ENCODE results near the gene CTNND1.
A peak's percentile ranks its signal among the peaks of the same experiment; 100 is the strongest.
"Not testable (repeated sequence)": the region's sequence is repeated elsewhere in the genome, so short reads cannot be mapped to it uniquely, and the experiment has no call there.

Gene CTNND1

DNA sequence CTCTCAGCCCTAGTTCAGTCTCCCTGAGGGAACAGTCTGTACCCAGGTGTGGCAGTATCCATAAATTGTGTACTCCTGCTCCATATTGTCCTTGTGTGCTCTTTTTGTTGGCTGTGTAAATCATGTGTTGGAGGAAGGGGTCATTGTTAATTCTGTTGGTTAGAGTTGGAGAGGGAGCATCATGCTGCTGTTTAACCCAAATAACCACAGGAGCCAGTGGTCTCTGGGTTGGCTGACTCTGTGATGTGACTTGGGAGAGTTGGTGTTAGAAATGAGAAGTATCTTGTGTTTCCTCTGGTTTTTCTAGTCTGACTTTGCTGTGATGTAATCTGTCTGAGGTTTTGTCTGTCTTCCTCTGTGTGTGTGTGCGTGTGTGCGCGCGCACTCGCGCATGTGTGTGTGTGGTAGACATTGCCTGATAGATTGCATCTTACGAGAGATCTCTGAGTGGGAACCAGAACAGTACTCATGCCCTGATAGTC lies 30.5 kb downstream of the CTNND1 start:
- no peak for DNase-seq

DNA sequence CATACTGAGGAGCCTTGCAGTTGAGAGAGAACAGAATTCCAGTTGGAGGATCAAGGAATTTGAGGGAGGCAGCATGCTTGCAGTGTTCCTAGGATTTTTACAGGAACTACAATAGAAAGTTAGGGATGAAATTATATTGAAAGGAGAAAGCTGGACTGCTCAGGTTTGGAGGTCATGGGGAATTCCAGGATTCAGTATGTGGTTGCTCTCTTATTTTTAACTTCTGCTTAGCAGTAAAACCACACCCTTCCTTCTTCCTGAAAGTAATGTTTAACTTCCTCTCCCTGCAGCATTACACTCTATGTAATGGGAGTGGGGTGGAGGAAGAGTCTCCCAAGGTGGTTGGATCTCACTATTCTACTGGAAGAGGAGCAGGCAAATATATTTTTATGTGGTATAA lies 31.3 kb downstream of the CTNND1 start:
- DNase-seq = no peak

- no peak for DNase-seq
Observed at GRCh38 chr11:57793351-57794115, 31.9 kb downstream of the CTNND1 start.

DNA sequence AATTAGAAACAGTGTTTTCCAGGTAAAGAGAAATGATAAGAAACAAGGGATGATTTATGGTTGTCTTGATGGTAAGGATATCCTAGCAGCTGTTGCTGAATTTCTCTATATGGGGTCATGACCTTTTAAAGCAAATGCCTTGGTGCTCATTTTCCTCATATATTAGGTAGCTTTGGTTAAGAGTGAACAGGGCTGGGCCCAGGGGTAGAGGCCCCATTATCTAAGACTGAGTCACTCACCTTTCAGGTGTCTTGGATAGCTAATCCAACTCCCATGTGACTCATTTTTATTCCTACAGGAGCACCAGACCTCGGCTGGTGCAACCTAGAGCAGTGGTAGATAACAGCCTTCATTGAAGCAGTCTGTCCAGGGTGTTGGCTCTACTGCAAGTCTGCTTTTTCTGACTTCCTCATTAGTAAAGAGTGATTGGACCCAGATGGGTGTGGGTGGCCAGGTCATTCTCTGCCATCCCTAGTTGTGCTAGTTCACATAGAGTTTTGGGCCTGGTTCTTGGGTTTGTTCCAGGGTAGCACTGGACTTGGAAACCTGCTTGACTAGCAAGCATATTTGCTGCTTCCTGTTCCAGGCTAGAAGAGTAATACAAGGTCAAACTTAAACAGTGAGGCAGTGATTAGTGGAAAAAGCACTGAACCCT lies 37.4 kb downstream of the CTNND1 start:
- no peak for DNase-seq

DNA sequence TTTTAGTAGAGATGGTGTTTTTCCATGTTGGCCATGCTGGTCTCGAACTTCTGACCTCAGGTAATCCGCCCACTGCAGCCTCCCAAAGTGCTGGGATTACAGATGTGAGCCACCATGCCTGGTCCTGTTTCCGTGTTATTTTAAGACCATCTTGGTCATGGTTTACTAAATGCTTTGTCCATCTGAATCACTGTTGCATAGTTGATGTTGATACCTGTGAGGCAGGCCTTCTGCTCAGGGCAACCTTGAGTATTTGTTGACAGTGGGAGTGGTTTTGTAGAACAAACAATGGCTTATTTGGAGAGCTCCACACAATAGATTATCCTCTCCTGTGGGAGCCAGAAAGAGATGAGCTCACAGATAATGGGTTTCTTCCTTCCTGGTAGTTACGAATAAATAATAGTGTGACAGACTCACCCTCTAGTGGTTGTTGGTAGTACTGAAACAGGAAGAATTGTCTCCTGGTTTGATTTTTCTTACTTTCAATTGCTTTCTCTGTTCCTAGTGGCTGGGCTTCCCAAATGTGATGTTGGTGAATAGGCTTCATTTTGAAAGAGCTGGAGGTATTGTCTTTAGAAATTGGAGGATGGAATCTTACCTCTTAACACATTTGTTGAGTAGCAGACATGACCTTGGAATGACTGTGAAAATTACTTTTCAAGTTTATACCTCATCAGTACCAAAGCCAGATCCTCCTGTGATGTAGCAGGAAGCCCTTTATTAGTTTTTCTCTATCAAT lies 39.0 kb downstream of the CTNND1 start:
- DNase-seq = peak; percentile 87

DNA sequence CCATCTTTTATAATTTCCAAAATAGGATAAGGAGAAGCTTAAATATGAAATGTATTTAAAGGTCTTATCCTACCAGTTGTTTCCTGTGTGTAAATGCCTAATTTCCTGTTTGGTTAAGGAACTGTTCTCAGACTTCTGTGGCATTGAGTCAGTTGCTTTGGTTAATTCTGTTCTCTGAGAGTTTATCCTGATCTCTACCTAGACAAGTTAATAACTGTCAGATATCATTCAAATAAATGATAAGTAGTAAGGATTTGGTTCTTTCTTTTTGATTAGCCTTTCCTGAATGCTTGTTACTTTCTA lies 39.5 kb downstream of the CTNND1 start:
- no peak for DNase-seq

- DNase-seq = no peak
Observed at GRCh38 chr11:57802411-57802810, 40.8 kb downstream of the CTNND1 start.

DNA sequence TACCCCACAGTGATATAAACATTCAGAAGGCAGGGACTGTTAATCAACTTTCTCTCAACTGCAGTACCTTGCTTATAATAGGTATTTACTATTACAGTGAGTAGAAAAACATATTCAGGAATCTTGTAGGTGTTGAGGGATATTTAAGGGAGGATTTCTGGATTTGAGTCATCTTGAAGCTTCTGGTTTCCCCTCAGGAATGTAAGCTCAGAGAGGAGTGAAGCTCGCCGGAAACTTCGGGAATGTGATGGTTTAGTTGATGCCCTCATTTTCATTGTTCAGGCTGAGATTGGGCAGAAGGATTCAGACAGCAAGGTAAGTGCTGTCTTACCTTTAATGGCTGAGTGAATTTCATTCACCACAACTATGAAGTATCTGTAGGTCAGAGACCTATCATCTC lies 42.9 kb downstream of the CTNND1 start:
- DNase-seq = no peak

DNA sequence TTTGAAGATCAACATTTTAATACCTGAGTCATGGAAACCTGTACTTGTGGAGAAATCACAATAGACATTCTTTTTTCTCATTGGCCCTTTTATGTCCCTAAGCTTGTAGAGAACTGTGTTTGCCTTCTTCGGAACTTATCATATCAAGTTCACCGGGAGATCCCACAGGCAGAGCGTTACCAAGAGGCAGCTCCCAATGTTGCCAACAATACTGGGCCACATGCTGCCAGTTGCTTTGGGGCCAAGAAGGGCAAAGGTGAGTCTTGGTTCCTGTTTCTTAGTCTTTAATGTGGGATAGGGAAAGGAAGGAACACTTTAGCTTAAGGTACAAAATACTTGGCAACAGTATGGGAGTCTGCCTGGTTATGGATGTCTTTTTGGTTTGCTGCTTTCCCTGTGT lies 44.2 kb downstream of the CTNND1 start:
- DNase-seq = no peak

DNA sequence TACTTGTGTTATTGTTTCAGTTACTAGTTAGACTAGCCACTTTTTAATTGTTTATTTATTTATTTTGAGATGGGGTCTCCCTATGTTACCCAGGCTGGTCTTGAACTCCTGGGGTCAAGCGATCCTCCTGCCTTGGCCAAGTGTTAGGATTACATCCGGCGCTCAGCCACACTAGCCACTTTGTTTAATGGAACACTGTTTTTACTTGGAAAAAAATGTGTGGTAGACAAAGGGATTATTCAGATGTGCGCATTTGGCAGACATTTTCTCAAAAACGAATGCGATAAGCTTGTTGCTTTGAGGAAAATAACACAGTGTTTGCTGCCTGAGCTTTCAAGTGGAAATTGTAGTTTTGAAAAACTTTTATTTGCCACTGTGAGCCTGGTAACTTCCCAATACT lies 51.0 kb downstream of the CTNND1 start:
- DNase-seq = no peak

DNA sequence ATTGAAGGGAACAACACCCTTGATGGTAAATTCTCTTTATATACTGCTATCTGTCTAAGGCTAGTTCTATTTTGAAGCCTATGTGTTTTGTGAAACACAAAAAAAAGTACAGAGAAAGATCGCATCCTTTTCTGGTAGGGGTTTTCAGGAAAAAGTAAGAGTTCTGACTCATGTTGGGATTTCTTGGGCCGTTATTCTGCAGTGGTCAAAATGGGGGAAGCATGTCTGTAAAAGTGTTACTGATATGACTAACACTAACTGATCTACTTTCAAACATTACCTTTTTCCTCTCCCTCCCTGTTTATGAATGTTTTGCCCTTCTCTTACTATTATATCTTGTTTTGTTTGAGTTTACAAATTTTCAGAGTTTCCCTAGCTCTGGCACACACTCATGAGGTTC lies 53.9 kb downstream of the CTNND1 start:
- no peak for DNase-seq

GRCh38 chr11:57815877-57816276 lies 54.3 kb downstream of the CTNND1 start:
- peak; percentile 83 for DNase-seq

GRCh38 chr11:57818812-57819211 lies 57.2 kb downstream of the CTNND1 start:
- no peak for DNase-seq

DNA sequence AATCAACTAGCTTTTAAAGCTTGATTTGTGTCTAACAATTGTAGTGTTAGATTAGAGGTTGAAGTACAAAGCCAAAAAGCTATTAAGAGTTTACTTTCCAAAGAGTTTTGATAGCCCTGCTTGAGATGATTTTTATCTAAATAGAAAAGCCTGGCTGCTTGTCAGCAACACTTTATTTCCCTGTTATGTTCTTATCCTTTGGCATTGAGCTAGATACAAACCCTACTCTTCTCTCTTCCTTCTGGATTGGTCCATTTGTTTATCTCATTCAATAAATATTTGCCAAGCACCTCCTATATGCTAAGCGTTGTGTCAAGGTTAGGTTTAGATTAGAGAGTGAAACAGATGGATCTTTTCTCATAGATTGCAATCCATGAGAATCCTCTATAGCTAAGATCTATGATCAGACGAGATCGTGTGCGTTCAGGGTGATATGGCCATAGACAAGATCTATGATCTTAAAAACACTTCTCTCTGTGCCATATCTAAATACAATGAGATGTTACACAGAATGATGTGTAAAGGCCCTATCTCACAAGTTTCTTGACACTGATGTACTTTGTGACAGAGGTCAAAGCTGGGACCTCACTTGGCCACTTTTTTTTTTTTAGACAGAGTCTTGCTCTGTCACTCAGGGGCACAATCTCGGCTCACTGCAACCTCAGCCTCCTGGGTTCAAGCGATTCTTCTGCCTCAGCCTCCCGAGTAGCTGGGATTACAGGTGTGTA lies 57.8 kb downstream of the CTNND1 start:
- no peak for DNase-seq

DNA sequence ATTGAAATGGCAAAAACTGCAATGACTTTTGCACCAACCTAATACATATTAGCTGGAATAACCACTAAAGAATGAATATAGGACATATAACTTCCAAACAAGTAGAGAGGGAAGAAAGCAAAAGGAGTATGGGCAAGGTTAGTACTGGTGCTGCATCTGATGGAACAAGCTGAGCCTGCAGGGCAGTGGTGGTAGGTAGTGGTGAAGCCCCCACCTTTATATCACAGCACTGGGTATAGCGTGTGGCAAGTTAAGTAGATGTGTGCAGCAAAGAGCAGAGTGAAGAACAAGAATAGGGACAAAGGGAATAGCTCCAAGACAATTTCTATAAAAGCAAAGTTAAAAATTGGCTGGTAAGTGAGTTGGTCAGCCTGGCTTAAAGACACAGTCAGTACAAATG lies 62.3 kb downstream of the CTNND1 start:
- DNase-seq = no peak

- no peak for DNase-seq
Observed at GRCh38 chr11:57834852-57835251, 73.2 kb downstream of the CTNND1 start.

GRCh38 chr11:57838609-57839008 lies 77.0 kb downstream of the CTNND1 start:
- DNase-seq = not testable (repeated sequence)

GRCh38 chr11:57842873-57843272 lies 81.3 kb downstream of the CTNND1 start:
- DNase-seq = no peak

DNA sequence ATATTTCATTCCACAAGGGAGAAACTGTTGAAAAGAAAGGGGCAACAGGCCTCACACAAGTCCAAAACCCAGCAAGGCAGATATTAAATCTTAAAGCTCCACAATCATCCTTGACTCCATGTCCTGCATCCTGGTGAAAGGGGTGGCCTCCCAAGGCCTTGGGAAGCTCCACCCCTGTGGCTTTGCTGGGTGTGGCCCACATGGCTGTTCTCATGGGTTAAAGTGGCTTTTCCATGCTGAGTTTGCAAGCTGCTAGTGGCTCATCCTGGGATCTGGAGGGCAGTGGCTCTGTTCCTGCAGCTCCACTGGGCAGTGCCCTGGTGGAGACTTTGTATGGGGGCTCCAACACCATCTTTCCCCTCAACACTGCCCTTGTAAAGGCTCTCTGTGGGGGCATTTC lies 106.4 kb downstream of the CTNND1 start:
- no peak for DNase-seq

GRCh38 chr11:57868491-57868890 lies 106.9 kb downstream of the CTNND1 start:
- no peak for DNase-seq

All from NCI-H82 (cell line).